Mesodermal cell (in vitro differentiated cells): Measurements from ENCODE around the gene PLXNA4.
"Not testable (repeated sequence)": the region's sequence is repeated elsewhere in the genome, so short reads cannot be mapped to it uniquely, and the experiment has no call there.

Experiments used
- H3K27ac ChIP-seq: 2 replicates; pipeline ENCODE4 v1.7.0; 2013; ENCODE audit warnings: mild to moderate bottlenecking, low read depth, low read length, moderate library complexity; ENCODE audit not compliant: severe bottlenecking
- H3K36me3 ChIP-seq: 2 replicates; pipeline ENCODE4 v1.7.1; 2013; ENCODE audit warnings: mild to moderate bottlenecking, low read length, moderate library complexity; ENCODE audit not compliant: control insufficient read depth, insufficient read depth
- H3K4me1 ChIP-seq: one replicate; pipeline ENCODE4 v1.7.1; 2013; ENCODE audit warnings: mild to moderate bottlenecking, low read length; ENCODE audit not compliant: insufficient read depth, control insufficient read depth, poor library complexity, severe bottlenecking
- H3K4me3 ChIP-seq: 2 replicates; pipeline ENCODE4 v1.7.0; 2013; ENCODE audit warnings: low read length, control low read depth, mild to moderate bottlenecking; ENCODE audit not compliant: insufficient read depth, poor library complexity, severe bottlenecking; ENCODE audit errors: extremely low read depth
- H3K9me3 ChIP-seq: 2 replicates; pipeline ENCODE4 v1.7.1; 2013; ENCODE audit warnings: mild to moderate bottlenecking, low read length, moderate library complexity; ENCODE audit not compliant: control insufficient read depth
- WGBS, 2 experiments: methylation state at CpG; one replicate each; pipeline ENCODE4 v1.1.5; 2013; ENCODE audit warnings: missing lambda C conversion rate in 2 of 2; ENCODE audit not compliant: insufficient coverage in 2 of 2; 5-methylcytosine and 5-hydroxymethylcytosine counted together

PLXNA4 gene

DNA sequence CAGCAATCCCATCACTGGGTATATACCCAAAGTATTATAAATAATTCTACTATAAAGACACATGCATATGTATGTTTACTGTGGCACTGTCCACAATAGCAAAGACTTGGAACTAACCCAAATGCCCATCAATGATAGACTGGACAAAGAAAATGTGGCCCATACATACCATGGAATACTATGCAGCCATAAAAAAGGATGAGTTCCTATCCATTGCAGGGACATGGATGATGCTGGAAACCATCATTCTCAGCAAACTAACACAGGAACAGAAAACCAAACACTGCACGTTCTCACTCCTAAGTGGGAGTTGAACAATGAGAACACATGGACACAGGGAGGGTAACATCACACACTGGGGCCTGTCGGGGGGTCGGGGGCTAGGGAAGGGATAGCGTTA is 186.2 kb downstream of the PLXNA4 start:
- WGBS, 2 experiments = 80 to 92% methylated on average over 2 to 3 of the region's 4 CpGs
- not testable (repeated sequence) for H3K27ac ChIP-seq, H3K9me3 ChIP-seq, H3K36me3 ChIP-seq, H3K4me1 ChIP-seq, H3K4me3 ChIP-seq

DNA sequence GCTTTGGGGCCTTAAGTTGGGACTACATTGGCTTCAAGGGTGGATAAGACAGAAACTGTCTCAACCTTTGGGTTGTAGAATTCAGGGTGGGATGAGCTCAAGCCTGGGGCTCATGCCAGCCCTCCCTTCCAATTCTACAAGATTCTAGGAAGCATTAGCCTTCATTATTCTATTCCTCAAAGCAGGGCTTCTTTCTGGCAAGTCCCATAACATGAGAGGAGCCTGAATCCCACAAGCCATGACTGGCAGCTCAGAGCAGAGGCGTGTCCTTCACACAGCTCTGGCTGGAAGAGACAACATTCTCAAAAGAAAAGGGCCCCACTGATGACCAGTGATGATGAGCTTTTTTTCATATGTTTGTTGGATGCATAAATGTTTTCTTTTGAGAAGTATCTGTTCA is 187.6 kb downstream of the PLXNA4 start:
- H3K36me3 ChIP-seq = no peaks in the 10 kb centered on the region
- 82% methylated on average over 1 of the region's 1 CpG; no CpG with 5 or more reads in 1 of the 2 experiments for WGBS, 2 experiments
- no peaks in the 10 kb centered on the region for H3K9me3 ChIP-seq
- no peak overlapping the region for H3K27ac ChIP-seq
- no peaks in the 10 kb centered on the region for H3K4me1 ChIP-seq
- H3K4me3 ChIP-seq = no peak overlapping the region

- H3K4me1 ChIP-seq = no peaks in the 10 kb centered on the region
- WGBS, 2 experiments = 85 to 93% methylated on average over 6 of the region's 6 CpGs
- no peak overlapping the region for H3K27ac ChIP-seq
Measured at GRCh38 chr7:132387596-132387995, 188.7 kb downstream of the PLXNA4 start.

DNA sequence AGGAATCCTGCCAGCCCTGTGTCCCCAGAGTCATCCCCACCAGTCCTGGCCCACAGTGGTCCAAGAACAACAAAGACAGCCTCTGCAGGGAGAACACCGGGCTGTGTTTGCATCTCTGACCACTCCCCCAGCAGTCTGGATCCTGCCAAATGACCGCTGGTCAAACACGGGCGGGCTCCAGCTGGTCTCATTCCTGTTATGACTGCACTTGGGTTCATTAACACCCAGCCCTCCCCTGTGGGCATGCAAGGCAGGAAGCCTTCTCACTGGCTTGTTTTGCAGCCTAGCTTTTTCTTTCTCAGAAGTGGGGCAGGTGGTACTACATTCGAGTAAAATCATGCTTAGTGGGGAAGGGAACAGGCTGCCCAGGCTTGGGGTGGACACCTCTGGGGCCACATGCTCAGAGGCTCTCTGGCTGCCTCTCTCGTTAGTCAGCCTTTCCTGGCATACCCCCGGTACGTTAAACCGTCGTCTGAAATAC is 190.0 kb downstream of the PLXNA4 start:
- Histone ChIP-seq H3K36me3 (no peaks in the 10 kb centered on the region), H3K9me3 (no peaks in the 10 kb centered on the region), H3K4me1 (peaks cover 5% of the 10 kb centered on the region), H3K4me3 (no peak overlapping the region), H3K27ac (no peak overlapping the region)
- 47 to 66% methylated on average over 6 to 7 of the region's 10 CpGs for WGBS, 2 experiments

More at GRCh38 chr7:132387596-132387995, 188.7 kb downstream of the PLXNA4 start:
- no peaks in the 10 kb centered on the region for H3K9me3 ChIP-seq
- no peaks in the 10 kb centered on the region for H3K36me3 ChIP-seq
- no peak overlapping the region for H3K4me3 ChIP-seq

- 86 to 100% methylated on average over 1 to 2 of the region's 2 CpGs for WGBS, 2 experiments
- Histone ChIP-seq H3K9me3 (no peaks in the 10 kb centered on the region), H3K36me3 (no peaks in the 10 kb centered on the region), H3K4me1 (peaks cover 8% of the 10 kb centered on the region), H3K27ac (no peak overlapping the region), H3K4me3 (no peak overlapping the region)
Measured at GRCh38 chr7:132383962-132384361, 192.3 kb downstream of the PLXNA4 start.

- Histone ChIP-seq H3K4me1 (peaks cover 8% of the 10 kb centered on the region), H3K27ac (peak overlapping the region; percentile 72), H3K4me3 (no peak overlapping the region), H3K9me3 (no peaks in the 10 kb centered on the region), H3K36me3 (no peaks in the 10 kb centered on the region)
- 41 to 69% methylated on average over 4 of the region's 9 CpGs for WGBS, 2 experiments
Measured at GRCh38 chr7:132381742-132382472, 194.4 kb downstream of the PLXNA4 start.

DNA sequence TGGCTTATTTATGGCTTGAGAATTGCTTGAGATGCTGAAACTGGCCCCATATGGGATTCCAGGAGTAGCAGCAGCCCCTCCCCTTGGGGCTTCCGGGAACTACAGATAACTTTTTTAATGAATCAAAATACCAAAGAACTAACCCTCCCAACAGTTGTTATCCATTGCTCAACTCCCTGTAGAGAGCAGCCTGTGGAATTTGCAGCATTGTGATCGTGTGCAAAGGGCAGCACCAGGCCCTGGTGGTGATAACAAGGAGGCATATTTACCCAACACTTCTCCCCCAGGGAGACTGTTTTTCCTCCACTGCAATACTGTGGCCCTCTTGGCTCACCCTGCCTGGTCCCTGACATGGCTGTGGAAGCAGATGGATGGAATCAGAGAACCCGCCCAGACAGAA is 196.2 kb downstream of the PLXNA4 start:
- Histone ChIP-seq H3K4me1 (peaks cover 8% of the 10 kb centered on the region), H3K27ac (peak overlapping the region; percentile 60), H3K36me3 (no peaks in the 10 kb centered on the region), H3K9me3 (no peaks in the 10 kb centered on the region), H3K4me3 (no peak overlapping the region)
- 57 to 59% methylated on average over 2 to 3 of the region's 3 CpGs for WGBS, 2 experiments

GRCh38 chr7:132379292-132379691 is 197.0 kb downstream of the PLXNA4 start:
- Histone ChIP-seq H3K4me1 (peaks cover 8% of the 10 kb centered on the region), H3K36me3 (no peaks in the 10 kb centered on the region), H3K4me3 (no peak overlapping the region), H3K27ac (peak overlapping the region; percentile 60), H3K9me3 (no peaks in the 10 kb centered on the region)
- 75 to 100% methylated on average over 1 of the region's 1 CpG for WGBS, 2 experiments

GRCh38 chr7:132377703-132378584 is 198.3 kb downstream of the PLXNA4 start:
- 90 to 93% methylated on average over 3 to 5 of the region's 8 CpGs for WGBS, 2 experiments
- peak overlapping the region; percentile 67 for H3K27ac ChIP-seq
- H3K36me3 ChIP-seq = no peaks in the 10 kb centered on the region
- H3K9me3 ChIP-seq = no peaks in the 10 kb centered on the region
- H3K4me1 ChIP-seq = peaks cover 8% of the 10 kb centered on the region
- H3K4me3 ChIP-seq = no peak overlapping the region

DNA sequence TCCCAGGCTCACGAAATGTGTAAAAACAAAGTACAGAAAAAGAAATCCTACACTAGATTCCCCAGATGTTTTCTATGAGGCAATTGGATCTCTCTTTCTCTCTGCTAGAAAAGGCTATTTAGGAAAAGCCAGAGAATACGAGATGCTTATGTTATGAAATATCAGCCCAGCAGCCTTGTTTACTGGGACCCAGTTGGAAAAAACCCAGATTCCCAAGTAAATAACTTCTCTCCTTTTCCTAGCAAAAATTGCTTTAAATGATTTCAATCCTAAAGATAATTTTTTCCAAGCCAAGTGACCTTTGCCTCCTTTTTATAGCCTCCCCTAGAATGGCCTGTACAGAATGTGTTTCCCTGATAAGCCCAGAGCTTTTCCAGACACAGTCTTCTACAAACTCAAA is 199.3 kb downstream of the PLXNA4 start:
- H3K36me3 ChIP-seq = no peaks in the 10 kb centered on the region
- peaks cover 4% of the 10 kb centered on the region for H3K4me1 ChIP-seq
- WGBS, 2 experiments = 100% methylated on average over 1 of the region's 2 CpGs; no CpG with 5 or more reads in 1 of the 2 experiments
- H3K9me3 ChIP-seq = no peaks in the 10 kb centered on the region
- H3K4me3 ChIP-seq = no peak overlapping the region
- H3K27ac ChIP-seq = peak overlapping the region; percentile 67
